Measurements from ENCODE around the gene CNPY1. TPM values are rescaled to one million over a fixed set of nuclear protein-coding genes. Genes with fewer than 3 reads are reported as not detected.
"Not testable (repeated sequence)": the region's sequence is repeated elsewhere in the genome, so short reads cannot be mapped to it uniquely, and the experiment has no call there.

Gene CNPY1
- total RNA-seq, 2 donors from 2014 or later: not detected

GRCh38 chr7:155565596-155565995 is 19.2 kb upstream of the CNPY1 start:
- 80% methylated on average over 10 of the region's 10 CpGs for WGBS
- no peak for TF ChIP-seq POLR2AphosphoS5 (IDR thresholded peaks at IDR 0.05)
- no peak for TF ChIP-seq POLR2A (IDR thresholded peaks at IDR 0.05)
- TF ChIP-seq, protein P1, sequence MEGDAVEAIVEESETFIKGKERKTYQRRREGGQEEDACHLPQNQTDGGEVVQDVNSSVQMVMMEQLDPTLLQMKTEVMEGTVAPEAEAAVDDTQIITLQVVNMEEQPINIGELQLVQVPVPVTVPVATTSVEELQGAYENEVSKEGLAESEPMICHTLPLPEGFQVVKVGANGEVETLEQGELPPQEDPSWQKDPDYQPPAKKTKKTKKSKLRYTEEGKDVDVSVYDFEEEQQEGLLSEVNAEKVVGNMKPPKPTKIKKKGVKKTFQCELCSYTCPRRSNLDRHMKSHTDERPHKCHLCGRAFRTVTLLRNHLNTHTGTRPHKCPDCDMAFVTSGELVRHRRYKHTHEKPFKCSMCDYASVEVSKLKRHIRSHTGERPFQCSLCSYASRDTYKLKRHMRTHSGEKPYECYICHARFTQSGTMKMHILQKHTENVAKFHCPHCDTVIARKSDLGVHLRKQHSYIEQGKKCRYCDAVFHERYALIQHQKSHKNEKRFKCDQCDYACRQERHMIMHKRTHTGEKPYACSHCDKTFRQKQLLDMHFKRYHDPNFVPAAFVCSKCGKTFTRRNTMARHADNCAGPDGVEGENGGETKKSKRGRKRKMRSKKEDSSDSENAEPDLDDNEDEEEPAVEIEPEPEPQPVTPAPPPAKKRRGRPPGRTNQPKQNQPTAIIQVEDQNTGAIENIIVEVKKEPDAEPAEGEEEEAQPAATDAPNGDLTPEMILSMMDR (IDR thresholded peaks at IDR 0.05): no peak
- no peaks in the 10 kb centered on the region for H3K9me3 ChIP-seq
- no peak for DNase-seq (ENCODE audit: low spot score)
- H3K27ac ChIP-seq: no peak overlapping the region
- H3K4me3 ChIP-seq: no peak overlapping the region
- no peaks in the 10 kb centered on the region for H3K36me3 ChIP-seq
- intact Hi-C loops (cut with DNase I): no loop called here
- no peaks in the 10 kb centered on the region for H3K27me3 ChIP-seq (replicated peaks; ENCODE audit: insufficient read depth)
- H3K4me1 ChIP-seq (replicated peaks): no peaks in the 10 kb centered on the region

- H3K27me3 ChIP-seq (replicated peaks; ENCODE audit: insufficient read depth); H3K4me3 ChIP-seq; intact Hi-C loops (cut with DNase I); H3K36me3 ChIP-seq; H3K27ac ChIP-seq; H3K9me3 ChIP-seq; DNase-seq (ENCODE audit: low spot score); H3K4me1 ChIP-seq (replicated peaks): not testable (repeated sequence)
- WGBS: 92% methylated on average over 10 of the region's 10 CpGs
Measured at GRCh38 chr7:155562976-155563375, 16.6 kb upstream of the CNPY1 start.

DNA sequence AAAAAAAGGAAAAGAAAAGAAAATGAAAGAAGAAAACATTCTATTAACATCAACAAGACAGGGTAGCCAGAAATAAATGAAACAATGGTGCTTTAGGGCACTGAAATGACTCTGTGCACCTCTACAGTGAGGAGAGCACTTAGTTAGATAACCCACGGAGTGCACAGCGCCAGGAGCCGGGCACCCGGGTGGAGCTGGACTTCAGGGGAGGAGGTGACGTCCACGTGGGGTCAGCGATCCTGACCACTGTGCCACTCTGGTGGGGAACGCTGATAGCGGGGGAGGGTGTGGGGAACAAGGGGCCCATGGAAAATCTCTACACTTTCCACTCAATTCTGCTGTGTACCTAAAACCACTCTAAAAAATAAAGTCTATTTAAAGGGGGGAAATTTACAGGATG is 15.7 kb upstream of the CNPY1 start:
- Histone ChIP-seq H3K9me3 (no peaks in the 10 kb centered on the region), H3K4me1 (replicated peaks) (no peaks in the 10 kb centered on the region), H3K27ac (no peak overlapping the region), H3K4me3 (no peak overlapping the region), H3K36me3 (no peaks in the 10 kb centered on the region), H3K27me3 (replicated peaks; ENCODE audit: insufficient read depth) (peaks cover 4% of the 10 kb centered on the region)
- 82% methylated on average over 9 of the region's 9 CpGs for whole genome bisulfite sequencing
- DNase-seq (ENCODE audit: low spot score): no peak
- TF ChIP-seq POLR2AphosphoS5 (IDR thresholded peaks at IDR 0.05) (no peak), POLR2A (IDR thresholded peaks at IDR 0.05) (no peak)
- TF ChIP-seq, protein P1 (IDR thresholded peaks at IDR 0.05): no peak
- intact Hi-C loops (cut with DNase I): no loop called here

- DNase-seq (ENCODE audit: low spot score): no peak
- intact Hi-C loops (cut with DNase I): no loop called here
- H3K9me3 ChIP-seq: no peaks in the 10 kb centered on the region
- no peaks in the 10 kb centered on the region for H3K36me3 ChIP-seq
- H3K4me3 ChIP-seq: no peak overlapping the region
- H3K27ac ChIP-seq: no peak overlapping the region
- 63% methylated on average over 18 of the region's 18 CpGs for WGBS
- H3K4me1 ChIP-seq (replicated peaks): no peaks in the 10 kb centered on the region
- TF ChIP-seq POLR2A (IDR thresholded peaks at IDR 0.05) (no peak), POLR2AphosphoS5 (IDR thresholded peaks at IDR 0.05) (no peak)
- TF ChIP-seq, protein P1 (IDR thresholded peaks at IDR 0.05): no peak
- peaks cover 4% of the 10 kb centered on the region for H3K27me3 ChIP-seq (replicated peaks; ENCODE audit: insufficient read depth)
Measured at GRCh38 chr7:155560982-155561686, 14.8 kb upstream of the CNPY1 start.

GRCh38 chr7:155560196-155560885 is 14.0 kb upstream of the CNPY1 start:
- no peak for DNase-seq (ENCODE audit: low spot score)
- Histone ChIP-seq H3K27me3 (replicated peaks; ENCODE audit: insufficient read depth) (peaks cover 4% of the 10 kb centered on the region), H3K4me1 (replicated peaks) (no peaks in the 10 kb centered on the region), H3K9me3 (no peaks in the 10 kb centered on the region), H3K36me3 (no peaks in the 10 kb centered on the region), H3K4me3 (no peak overlapping the region), H3K27ac (no peak overlapping the region)
- TF ChIP-seq POLR2A (IDR thresholded peaks at IDR 0.05) (no peak), POLR2AphosphoS5 (IDR thresholded peaks at IDR 0.05) (no peak)
- TF ChIP-seq, protein P1 (IDR thresholded peaks at IDR 0.05): no peak
- intact Hi-C loops (cut with DNase I): no loop called here
- WGBS: 73% methylated on average over 21 of the region's 21 CpGs
